DLD1 (cell line): ENCODE data around the gene SNUPN.

Experiments used
- in situ Hi-C: cut with HindIII; loops from 2 replicates; pipeline ENCODE4 v1.10.0; 2017; ENCODE audit warnings: low sequenced_read_pairs

Gene SNUPN

GRCh38 chr15:75654201-75654907 is 28.8 kb upstream of the SNUPN start:
- in situ Hi-C loops, result no loop called here

GRCh38 chr15:75653347-75653913 is 27.9 kb upstream of the SNUPN start:
- in situ Hi-C loops, result no loop called here

GRCh38 chr15:75651810-75652543 is 26.5 kb upstream of the SNUPN start:
- in situ Hi-C loops, result no loop called here

GRCh38 chr15:75650908-75651809 is 25.6 kb upstream of the SNUPN start:
- in situ Hi-C loops, result no loop called here

- in situ Hi-C loops, result no loop called here
These were observed 24.3 kb upstream of the SNUPN start for GRCh38 chr15:75649848-75650247.

GRCh38 chr15:75649045-75649761 is 23.7 kb upstream of the SNUPN start:
- in situ Hi-C loops, result no loop called here

GRCh38 chr15:75648156-75649000 is 22.9 kb upstream of the SNUPN start:
- in situ Hi-C loops, result no loop called here

- in situ Hi-C loops, result no loop called here
These were observed 22.0 kb upstream of the SNUPN start, which contains the start of gene SNX33 for GRCh38 chr15:75647370-75648155. SNX33 (plus strand) TSS chr15:75647912; CDS start chr15:75649103, 1,191 bp downstream.

- in situ Hi-C loops, result no loop called here
These were observed 21.4 kb upstream of the SNUPN start for GRCh38 chr15:75646944-75647364.

- in situ Hi-C loops, result no loop called here
These were observed 20.8 kb upstream of the SNUPN start for GRCh38 chr15:75646112-75646943.

GRCh38 chr15:75644376-75644775 is 18.9 kb upstream of the SNUPN start:
- in situ Hi-C loops, result no loop called here

GRCh38 chr15:75641603-75642002 is 16.1 kb upstream of the SNUPN start:
- in situ Hi-C loops, result no loop called here

GRCh38 chr15:75641179-75641503 is 15.6 kb upstream of the SNUPN start:
- in situ Hi-C loops, result no loop called here

- in situ Hi-C loops, result no loop called here
These were observed 15.1 kb upstream of the SNUPN start for GRCh38 chr15:75640483-75641178.

GRCh38 chr15:75639709-75640482 is 14.4 kb upstream of the SNUPN start, which contains the start of gene IMP3:
IMP3 (minus strand) TSS chr15:75640224; CDS start chr15:75640168, 56 bp downstream.
- in situ Hi-C loops, result no loop called here

GRCh38 chr15:75639191-75639708 is 13.7 kb upstream of the SNUPN start:
- in situ Hi-C loops, result no loop called here
